ENCODE results near the gene EBF3. TPM values are rescaled to one million over a fixed set of nuclear protein-coding genes. Genes with fewer than 3 reads are reported as not detected.

EBF3 gene
- total RNA-seq, 1 experiment from 2014 or later, result 0.22 TPM

GRCh38 chr10:129924375-129925085, 39.5 kb downstream of the EBF3 start:
- H4K5ac ChIP-seq (ENCODE audit: insufficient read length, low read depth, low read length), result no peak overlapping the region
- H3K9ac ChIP-seq (ENCODE audit: extremely low read depth, insufficient read length, low read length), result no peak overlapping the region
- no peaks in the 10 kb centered on the region for H3K23me2 ChIP-seq (ENCODE audit: insufficient read length, low read depth, low read length, poor library complexity, severe bottlenecking)
- no peaks in the 10 kb centered on the region for H3K9me3 ChIP-seq (ENCODE audit: control insufficient read depth, low read depth, low read length)
- H3K27me3 ChIP-seq (ENCODE audit: insufficient read depth, low read length), result no peaks in the 10 kb centered on the region
- H3K79me1 ChIP-seq (ENCODE audit: insufficient read depth, low read depth, low read length, poor library complexity, severe bottlenecking), result no peaks in the 10 kb centered on the region
- no peak overlapping the region for H2BK20ac ChIP-seq (ENCODE audit: low read depth, low read length, poor library complexity, severe bottlenecking)
- no peaks in the 10 kb centered on the region for H4K20me1 ChIP-seq (ENCODE audit: control insufficient read depth, insufficient read depth, insufficient read length)
- no CpG with 5 or more reads among the region's 16 CpGs for WGBS (ENCODE audit: extremely low coverage, insufficient read length, low lambda C conversion rate)
- no peak overlapping the region for H3K14ac ChIP-seq (ENCODE audit: insufficient read depth, low read length)
- no peak overlapping the region for H2BK15ac ChIP-seq (ENCODE audit: low read depth, low read length)
- H3K23ac ChIP-seq (ENCODE audit: insufficient read length, low read depth, low read length), result no peak overlapping the region
- no peak overlapping the region for H3T11ph ChIP-seq (ENCODE audit: low read length)
- H3K56ac ChIP-seq (ENCODE audit: insufficient read length, low read depth, low read length), result no peak overlapping the region
- H2AFZ ChIP-seq (ENCODE audit: low read length), result no peak overlapping the region
- H3K4me1 Mint-ChIP-seq, result peaks cover 0 to 4% of the 10 kb centered on the region in 2 experiments; a peak in 2 of 4 replicates
- H3K9me3 Mint-ChIP-seq, result no peaks in the 10 kb centered on the region; a peak in 1 of 5 replicates
- TF ChIP-seq CTCF (conservative IDR thresholded peaks at IDR 0.05), result no peak
- no peak overlapping the region for H2BK120ac ChIP-seq (ENCODE audit: low read depth, low read length, poor library complexity, severe bottlenecking)
- no peaks in the 10 kb centered on the region for H3K36me3 Mint-ChIP-seq (ENCODE audit: insufficient read depth in 1 of 3, low read depth in 3 of 3)
- no peak overlapping the region for H3K4me2 ChIP-seq (ENCODE audit: insufficient read depth, insufficient read length, low read length)
- no peaks in the 10 kb centered on the region for H3K27me3 Mint-ChIP-seq (ENCODE audit: low read depth)
- H2BK12ac ChIP-seq (ENCODE audit: insufficient read length, low read depth, low read length), result no peak overlapping the region
- no peak overlapping the region for H2AK5ac ChIP-seq (ENCODE audit: insufficient read length, low read length)
- no peak overlapping the region for H3K27ac Mint-ChIP-seq
- no peak overlapping the region for H4K91ac ChIP-seq (ENCODE audit: insufficient read length, low read depth, low read length)
- no peak overlapping the region for H4K8ac ChIP-seq (replicated peaks; ENCODE audit: insufficient read length, low read depth, low read length)
- no peak overlapping the region for H3K27ac ChIP-seq (ENCODE audit: insufficient read length, low read depth, low read length)
- no peak overlapping the region for H3K18ac ChIP-seq (ENCODE audit: insufficient read length, low read depth, low read length)
- H3K4me1 ChIP-seq (ENCODE audit: insufficient read depth, low read length), result no peaks in the 10 kb centered on the region
- H3K79me2 ChIP-seq (ENCODE audit: insufficient read depth, low read length), result no peaks in the 10 kb centered on the region
- H2BK5ac ChIP-seq (ENCODE audit: insufficient read length, low read length), result no peak overlapping the region
- H3K4me3 Mint-ChIP-seq, result no peak overlapping the region
- no peak overlapping the region for H3K4ac ChIP-seq (ENCODE audit: low read depth, low read length)
- no peak for DNase-seq
